Measurements from ENCODE around the gene GPX2.

GRCh38 chr14:64973026-64973442 lies 30.5 kb upstream of the GPX2 start:
- TF ChIP-seq, protein P1, sequence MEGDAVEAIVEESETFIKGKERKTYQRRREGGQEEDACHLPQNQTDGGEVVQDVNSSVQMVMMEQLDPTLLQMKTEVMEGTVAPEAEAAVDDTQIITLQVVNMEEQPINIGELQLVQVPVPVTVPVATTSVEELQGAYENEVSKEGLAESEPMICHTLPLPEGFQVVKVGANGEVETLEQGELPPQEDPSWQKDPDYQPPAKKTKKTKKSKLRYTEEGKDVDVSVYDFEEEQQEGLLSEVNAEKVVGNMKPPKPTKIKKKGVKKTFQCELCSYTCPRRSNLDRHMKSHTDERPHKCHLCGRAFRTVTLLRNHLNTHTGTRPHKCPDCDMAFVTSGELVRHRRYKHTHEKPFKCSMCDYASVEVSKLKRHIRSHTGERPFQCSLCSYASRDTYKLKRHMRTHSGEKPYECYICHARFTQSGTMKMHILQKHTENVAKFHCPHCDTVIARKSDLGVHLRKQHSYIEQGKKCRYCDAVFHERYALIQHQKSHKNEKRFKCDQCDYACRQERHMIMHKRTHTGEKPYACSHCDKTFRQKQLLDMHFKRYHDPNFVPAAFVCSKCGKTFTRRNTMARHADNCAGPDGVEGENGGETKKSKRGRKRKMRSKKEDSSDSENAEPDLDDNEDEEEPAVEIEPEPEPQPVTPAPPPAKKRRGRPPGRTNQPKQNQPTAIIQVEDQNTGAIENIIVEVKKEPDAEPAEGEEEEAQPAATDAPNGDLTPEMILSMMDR (IDR thresholded peaks at IDR 0.05) = no peak
- no peak for TF ChIP-seq POLR2A (IDR thresholded peaks at IDR 0.05)

Data from right lobe of liver (tissue), 4 donors.